A673 (cell line): ENCODE data around the gene LRRC4C.

Experiments
- EZH2 ChIP-seq: fragments of 200-600 bp; sonication (generic); IDR thresholded peaks from 2 replicates; pipeline ENCODE4 v1.6.1; 2017; ENCODE audit warnings: borderline replicate concordance, low read depth, mild to moderate bottlenecking, mixed read lengths, antibody characterized with exemption, low read length; ENCODE audit not compliant: poor library complexity, severe bottlenecking
- TF ChIP-seq, protein P1 (sequence below): fragments of 300-800, 200-600 bp; sonication (generic); conservative IDR thresholded peaks from 2 replicates; pipeline ENCODE4 v1.5.1; 2017; ENCODE audit warnings: low read depth, mild to moderate bottlenecking, antibody characterized with exemption, low read length, moderate library complexity, mixed read lengths

DNA sequence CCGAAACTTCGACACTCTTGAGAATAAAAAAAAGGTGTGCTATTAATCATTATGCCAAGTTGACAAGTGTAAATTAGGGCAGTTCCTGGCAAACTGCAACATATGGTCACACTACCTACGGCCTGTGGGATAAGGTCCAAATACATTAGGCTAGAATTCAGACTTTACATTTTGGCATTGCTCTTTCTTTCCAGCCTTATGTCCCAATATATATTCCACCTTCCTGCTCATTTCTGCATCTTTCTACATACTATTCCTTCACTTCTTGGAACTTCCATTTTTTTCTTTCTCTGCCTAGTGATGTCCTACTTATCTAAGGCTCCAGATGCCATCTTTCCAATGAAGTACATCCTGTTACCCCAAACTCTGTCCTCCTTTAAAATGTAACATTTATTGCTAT is 577.2 kb downstream of the LRRC4C start:
- TF ChIP-seq, protein P1, sequence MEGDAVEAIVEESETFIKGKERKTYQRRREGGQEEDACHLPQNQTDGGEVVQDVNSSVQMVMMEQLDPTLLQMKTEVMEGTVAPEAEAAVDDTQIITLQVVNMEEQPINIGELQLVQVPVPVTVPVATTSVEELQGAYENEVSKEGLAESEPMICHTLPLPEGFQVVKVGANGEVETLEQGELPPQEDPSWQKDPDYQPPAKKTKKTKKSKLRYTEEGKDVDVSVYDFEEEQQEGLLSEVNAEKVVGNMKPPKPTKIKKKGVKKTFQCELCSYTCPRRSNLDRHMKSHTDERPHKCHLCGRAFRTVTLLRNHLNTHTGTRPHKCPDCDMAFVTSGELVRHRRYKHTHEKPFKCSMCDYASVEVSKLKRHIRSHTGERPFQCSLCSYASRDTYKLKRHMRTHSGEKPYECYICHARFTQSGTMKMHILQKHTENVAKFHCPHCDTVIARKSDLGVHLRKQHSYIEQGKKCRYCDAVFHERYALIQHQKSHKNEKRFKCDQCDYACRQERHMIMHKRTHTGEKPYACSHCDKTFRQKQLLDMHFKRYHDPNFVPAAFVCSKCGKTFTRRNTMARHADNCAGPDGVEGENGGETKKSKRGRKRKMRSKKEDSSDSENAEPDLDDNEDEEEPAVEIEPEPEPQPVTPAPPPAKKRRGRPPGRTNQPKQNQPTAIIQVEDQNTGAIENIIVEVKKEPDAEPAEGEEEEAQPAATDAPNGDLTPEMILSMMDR: no peak
- no peak for TF ChIP-seq EZH2
